OCI-M1 (cell line): ENCODE data around the gene PRR12.
A peak's percentile ranks its signal among the peaks of the same experiment; 100 is the strongest.
"Not testable (repeated sequence)": the region's sequence is repeated elsewhere in the genome, so short reads cannot be mapped to it uniquely, and the experiment has no call there.

Experiments used
- DNase-seq: peaks from one replicate; lab custom pipeline; 2025; lab: John Stamatoyannopoulos, UW

Gene PRR12

GRCh38 chr19:49624967-49625910 is 34.3 kb downstream of the PRR12 start:
- DNase-seq = no peak

GRCh38 chr19:49626226-49626625 is 35.2 kb downstream of the PRR12 start:
- no peak for DNase-seq

DNA sequence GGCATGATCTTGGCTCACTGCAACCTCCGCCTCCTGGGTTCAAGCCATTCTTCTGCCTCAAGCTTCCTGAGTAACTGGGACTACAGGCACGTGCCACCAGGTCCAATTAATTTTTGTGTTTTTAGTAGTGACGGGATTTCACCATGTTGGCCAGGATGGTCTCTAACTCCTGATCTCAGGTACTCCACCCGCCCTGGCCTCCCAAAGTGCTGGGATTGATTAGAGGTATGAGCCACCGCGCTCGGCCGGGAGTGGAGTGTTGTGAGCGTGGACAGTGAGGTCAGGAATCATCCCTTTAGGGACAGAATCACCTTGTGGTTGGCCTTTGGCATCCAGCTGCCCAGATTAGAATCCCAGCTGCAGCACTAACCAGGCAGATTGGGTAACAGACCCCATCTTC is 38.7 kb downstream of the PRR12 start:
- DNase-seq = no peak

DNA sequence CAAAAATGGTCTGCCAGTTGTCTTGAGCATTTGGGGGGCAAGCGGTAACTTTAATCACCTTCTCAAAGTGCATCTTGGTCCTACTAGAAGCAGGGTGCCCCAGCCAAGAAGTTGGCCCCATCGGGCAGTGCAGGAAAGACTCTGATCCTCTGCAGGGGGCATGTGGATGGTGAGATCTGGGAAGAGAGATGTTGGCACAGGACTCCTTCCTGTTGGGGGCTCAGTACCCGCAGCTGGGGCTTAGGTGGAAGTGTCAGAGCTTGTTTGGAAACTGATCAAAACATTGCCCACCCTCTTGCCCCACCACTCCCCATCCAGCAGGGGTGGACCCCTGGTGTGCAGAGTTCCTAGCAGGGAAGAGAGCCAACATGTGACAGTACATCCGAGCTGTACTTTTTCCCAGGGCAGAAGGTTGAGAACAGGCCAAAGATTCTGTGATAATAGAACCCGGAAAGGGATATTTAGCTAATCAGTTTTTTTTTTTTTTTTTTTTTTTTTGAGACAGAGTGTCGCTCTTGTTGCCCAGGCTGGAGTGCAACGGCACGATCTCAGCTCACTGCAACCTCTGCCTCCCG is 40.1 kb downstream of the PRR12 start:
- no peak for DNase-seq

- DNase-seq = no peak
Observed at GRCh38 chr19:49631610-49632192, 40.7 kb downstream of the PRR12 start.

DNA sequence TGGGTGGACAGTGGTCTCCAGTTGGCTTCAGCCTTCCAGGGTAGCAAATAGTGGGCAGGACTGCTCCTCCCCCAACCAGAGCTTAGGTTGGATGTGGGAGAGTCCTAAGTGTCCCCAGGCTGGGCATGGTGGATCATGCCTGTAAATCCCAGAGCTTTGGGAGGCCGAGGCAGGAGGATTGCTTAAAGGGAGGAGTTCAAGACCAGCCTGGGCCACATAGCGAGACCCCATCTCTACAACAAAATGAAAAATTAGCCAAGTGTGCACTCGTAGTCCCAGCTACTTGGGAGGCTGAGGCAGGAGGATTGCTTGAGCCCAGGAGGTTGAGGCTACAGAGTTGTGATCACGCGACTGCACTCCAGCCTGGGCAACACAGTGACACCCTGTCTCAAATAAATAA is 41.6 kb downstream of the PRR12 start:
- no peak for DNase-seq

GRCh38 chr19:49633273-49633672 is 42.3 kb downstream of the PRR12 start:
- not testable (repeated sequence) for DNase-seq

- DNase-seq = no peak
Observed at GRCh38 chr19:49635530-49636232, 44.7 kb downstream of the PRR12 start.

- no peak for DNase-seq
Observed at GRCh38 chr19:49636233-49636932, 45.4 kb downstream of the PRR12 start.

DNA sequence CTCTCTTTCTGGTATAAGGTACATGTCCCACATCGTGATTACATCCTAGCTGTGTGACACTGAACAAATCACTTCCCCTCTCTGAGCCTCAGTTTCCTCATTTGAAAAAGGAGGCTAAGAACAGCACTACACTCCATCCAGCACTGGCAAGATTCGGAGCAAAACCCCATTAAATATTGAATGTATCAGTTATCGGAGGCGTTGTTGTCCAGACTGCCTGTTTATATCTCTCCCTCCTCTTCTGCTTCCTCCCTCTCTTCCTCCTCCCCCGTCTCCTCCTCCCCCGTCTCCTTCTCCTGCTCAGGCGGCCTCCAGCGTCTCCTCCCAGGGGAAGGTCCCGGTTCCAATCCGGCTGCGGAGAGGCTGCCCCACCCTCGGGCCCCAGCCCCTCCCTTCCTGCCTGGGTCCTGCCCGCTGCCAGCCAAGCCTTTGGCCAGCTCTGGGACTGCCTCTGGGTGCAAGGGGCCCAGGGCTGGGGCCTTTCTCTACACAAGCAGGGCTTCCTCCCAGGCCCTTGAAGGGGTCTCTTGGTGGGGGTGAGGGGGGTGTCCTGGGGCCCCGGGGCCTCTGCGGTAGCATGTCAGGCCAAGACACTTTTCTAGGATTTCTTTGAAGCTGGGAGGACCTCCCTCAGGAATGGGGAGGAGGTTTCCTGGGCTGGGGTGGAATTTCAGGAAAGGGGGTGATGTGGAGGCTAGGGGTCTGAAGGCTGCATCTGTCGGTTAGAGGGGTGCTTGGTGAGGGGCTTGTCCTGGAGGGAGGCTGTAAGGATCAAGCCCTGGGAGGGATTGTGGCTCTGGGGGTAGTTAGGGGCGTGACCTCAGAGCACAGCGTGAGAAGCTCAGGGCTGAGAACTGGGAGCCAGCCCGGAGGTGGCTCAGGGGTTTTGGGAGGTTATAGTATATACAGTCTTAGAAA is 47.1 kb downstream of the PRR12 start:
- DNase-seq = peak; percentile 70

GRCh38 chr19:49639401-49640112 is 48.6 kb downstream of the PRR12 start:
- DNase-seq = peak; percentile 53

DNA sequence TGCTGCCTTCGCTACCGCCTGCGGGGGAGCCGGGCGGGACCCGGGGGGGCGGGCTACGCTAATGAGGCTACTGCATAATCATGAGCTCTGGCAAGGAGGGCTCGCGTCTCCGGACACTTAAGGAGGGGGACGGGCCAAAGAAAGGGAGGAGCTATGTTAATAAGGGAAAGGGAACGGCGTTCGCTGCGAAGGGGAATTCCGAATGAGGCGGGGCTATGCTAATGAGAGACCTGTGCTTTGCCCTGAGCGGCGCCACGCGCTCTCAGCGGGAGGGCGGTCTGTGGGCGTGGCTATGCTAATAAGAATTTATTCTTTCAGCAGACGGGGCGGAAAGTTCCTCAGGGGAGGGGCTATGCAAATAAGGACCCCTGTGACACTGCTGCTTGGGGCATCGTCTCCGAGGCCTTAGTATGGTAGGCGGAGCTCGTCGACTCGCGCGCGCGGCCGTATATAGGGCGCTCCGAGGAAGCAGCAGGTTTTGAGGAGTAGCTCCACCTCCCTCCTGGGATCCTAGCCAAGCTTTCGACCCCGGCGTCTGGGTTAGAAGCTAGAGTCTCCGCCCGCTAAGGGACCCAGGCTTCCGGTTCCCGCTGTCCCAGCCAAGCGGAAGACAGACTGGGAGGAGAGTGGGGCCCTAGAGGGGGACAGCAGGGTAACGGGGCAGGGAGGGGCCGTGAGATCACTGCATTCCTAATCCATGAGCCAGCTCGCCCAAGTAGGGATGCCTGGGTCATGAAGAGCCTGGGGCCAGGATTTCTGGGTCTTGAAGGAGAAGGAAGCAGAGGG is 49.3 kb downstream of the PRR12 start, which contains the start of gene RRAS:
RRAS (minus strand) TSS at position 31 of the 786 bp plus-strand sequence. CDS start 45 bp downstream, outside the sequence.
- DNase-seq = peak; percentile 100

DNA sequence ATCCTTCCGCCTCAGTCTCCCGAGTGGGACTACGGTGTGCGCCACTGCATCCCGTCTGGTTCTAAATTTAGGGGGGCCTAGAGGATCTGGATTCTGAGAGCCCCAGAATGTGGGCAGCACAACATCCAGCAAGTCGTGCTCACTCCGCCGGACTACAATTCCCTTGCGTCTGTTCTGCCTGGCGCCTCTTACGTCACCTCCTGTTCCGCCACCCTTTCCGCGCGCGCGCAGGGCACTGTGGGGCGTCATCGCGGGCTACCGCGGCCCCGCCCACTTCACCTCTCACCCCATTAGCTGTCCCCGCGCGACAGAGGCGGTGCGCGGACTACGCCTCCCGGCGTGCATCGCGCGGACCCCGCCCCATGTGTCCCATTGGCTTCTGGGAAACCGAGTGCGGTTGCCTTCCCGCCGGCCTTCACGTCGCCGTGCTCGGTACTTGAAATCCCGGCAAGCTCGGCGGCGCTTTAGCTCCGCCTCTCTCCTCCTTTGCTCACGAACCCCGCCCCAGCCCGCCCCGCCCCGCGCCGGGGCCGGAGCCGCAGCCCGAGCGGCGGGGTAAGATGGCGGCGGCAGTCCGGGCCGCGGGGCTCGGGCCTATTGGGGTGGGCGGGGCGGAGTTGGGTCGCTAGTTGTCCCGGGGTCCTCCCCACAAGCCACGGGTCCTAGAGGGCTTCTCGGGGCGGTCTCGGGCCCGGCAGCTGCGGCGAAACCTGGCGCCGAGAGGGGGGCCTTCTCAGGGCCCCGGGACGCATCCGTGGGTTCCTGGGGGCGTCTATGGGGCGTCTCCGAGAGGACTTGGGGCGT is 50.9 kb downstream of the PRR12 start, which contains the start of gene SCAF1:
SCAF1 (plus strand) TSS at position 522 of the 804 bp plus-strand sequence. CDS start 2,818 bp downstream, outside the sequence.
- peak; percentile 100 for DNase-seq

DNA sequence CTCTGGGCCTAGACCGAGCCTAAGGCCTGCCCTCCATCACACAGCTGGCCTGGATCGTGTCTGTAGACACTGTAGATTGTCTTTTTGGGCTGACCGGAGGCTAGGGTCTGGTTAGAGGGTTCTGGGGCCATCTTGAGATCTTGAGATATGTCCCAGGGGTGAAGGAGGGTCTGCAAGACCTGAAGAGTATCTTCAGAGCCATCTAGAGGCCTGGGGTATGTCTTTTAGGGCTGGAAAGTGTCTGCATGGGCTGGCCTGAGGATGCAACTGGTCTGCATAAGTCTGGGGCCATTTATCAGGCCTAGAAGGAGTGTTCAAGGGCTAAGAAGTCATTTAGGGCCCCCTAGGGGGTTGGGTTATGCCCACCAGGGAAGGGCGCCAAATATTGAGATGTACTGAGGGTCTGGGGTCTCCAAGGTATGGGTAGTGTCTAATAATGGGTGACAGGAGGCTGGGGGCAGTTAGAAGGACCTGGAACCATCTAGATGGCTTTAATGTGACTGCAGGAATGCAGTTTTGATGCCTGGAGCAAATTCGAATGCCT is 51.6 kb downstream of the PRR12 start:
- peak; percentile 61 for DNase-seq

GRCh38 chr19:49643466-49643865 is 52.5 kb downstream of the PRR12 start:
- no peak for DNase-seq

GRCh38 chr19:49645592-49645991 is 54.6 kb downstream of the PRR12 start:
- DNase-seq = no peak

DNA sequence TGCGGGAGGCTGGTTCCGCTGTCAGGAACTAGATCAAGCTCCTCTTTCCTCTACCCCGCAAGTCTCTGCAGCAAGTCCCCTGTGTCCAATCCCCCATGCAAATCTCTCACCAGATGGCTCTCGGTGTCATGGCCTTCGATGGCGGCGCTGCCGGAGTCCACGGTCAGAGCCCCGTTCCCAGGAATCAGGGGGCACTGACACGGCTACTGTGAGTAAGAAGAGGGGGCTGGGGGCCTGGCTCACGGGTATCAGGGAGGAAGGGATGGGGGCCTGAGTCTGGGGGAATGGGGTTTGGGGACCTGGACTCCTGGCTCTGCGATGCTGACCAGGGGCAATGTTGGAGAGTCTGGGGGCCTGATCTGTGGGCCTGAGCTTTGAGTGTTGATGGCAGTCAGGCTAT is 55.0 kb downstream of the PRR12 start:
- no peak for DNase-seq

- no peak for DNase-seq
Observed at GRCh38 chr19:49646586-49646985, 55.6 kb downstream of the PRR12 start.
